Forelimb muscle (tissue), 1 donor: ENCODE data around the gene NAGPA. TPM values are rescaled to one million over a fixed set of nuclear protein-coding genes. Genes with fewer than 3 reads are reported as not detected.
"Not testable (repeated sequence)": the region's sequence is repeated elsewhere in the genome, so short reads cannot be mapped to it uniquely, and the experiment has no call there.

Experiments used
- DNase-seq: peaks from one replicate; pipeline ENCODE4 v3.0.0-alpha.2; 2013; ENCODE audit warnings: low read depth
- polyA plus RNA-seq: library from polyadenylated mRNA; unstranded; fragments of 120-200 nt; gene quantifications from one replicate; pipeline ENCODE4 v1.2.1, GENCODE V29; 2013; ENCODE audit not compliant: insufficient read length

Gene NAGPA
- polyA plus RNA-seq, 1 donor, result 5.2 TPM

DNA sequence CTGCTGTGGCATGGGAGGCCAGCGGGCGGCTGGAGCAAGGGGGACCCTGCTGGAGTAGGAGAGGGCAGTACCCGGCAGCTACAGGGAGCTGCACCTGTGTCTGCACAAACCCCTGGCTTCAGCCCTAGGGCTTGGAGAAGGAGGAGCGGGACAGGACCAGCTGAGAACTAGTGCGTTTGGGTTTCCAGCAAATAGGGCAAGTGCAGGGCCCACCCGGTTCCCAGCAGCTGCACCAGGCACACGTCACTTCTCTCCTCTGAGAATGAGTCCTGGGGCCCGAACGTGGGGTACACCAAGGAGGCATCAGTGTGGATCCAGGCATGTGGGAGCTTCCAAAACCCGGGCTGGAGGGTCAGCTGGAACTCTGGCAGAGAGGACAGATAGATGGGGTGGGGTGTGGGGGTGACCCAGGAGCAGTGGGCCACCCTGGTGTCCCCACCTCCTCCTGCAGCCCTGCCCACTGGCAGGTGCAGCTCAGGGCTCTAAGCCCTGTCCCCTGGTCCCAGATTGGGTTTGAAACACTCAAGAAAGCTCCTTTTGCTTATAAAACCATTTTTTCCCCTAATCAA lies 26.4 kb upstream of the NAGPA start:
- no peak for DNase-seq

DNA sequence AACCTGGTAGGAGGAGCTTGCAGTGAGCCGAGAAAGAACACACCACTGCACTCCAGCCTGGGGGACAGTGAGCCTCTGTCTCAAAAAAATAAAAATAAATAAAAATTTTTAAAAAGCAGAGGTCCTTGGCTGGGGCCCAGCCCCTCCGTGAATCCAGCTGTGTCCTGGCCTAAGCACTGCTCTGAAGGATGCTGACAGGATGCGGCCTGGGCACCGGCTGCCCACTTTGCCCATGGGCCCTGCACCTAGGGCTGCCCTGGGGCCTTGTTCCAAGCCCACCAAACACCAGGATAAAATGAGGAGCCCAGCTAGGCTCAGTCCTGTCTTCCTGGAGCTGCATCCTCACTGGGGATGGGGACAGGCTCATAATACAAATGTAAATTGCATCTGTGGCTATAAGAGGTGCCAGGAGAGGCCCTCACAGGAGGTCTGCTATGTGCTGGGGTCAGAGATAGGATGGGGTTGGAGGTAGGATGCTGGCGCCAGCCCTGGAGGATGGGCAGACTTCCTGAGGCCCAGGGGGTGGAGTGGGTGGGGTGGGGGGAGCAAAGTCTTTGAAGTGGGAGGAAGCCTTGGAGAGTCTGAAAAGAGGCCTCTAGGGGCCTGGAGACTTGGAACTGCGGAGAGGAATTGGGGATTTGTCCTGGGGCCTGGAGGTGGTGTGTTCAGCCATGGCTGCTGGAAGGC lies 25.8 kb upstream of the NAGPA start:
- DNase-seq, result no peak

DNA sequence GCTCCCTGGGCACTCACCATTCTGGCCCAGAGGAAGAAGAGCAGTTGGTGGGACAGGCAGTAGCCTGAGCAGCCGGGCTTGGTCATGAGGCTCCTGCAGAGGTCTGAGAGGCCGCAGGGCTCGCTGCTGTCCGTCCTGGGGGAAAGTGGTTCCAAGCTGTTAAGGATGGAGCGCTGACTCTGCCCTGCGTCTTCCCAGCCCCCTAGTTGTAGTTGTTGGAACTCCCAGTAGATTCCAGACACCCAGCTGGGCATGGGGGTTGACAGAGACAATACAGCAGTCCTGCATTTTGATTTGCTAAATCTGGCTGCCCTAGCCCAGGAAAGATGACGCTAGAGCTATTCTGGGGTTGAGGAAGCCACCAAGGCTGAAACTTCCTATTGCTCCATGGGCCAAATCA lies 24.7 kb upstream of the NAGPA start:
- DNase-seq, result no peak

DNA sequence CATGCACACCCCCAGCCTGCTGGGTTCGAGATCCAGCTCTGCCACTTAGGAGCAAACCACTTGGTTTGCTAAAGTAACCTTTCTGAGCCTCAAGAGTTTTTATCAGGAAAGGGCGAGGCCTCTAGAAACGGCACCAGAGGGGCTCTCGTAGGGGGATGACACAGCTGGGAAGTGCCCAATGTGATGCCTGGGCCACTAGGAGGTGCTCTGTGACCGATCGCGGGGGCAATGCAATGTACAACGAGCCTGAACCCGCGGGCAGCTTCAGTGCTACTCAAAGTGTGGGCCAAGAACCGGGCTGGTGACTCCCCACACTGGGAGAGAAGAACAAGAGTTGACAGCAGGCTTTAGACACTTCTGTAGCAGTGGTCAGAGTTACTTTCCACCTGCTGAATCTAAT lies 22.6 kb upstream of the NAGPA start:
- no peak for DNase-seq

DNA sequence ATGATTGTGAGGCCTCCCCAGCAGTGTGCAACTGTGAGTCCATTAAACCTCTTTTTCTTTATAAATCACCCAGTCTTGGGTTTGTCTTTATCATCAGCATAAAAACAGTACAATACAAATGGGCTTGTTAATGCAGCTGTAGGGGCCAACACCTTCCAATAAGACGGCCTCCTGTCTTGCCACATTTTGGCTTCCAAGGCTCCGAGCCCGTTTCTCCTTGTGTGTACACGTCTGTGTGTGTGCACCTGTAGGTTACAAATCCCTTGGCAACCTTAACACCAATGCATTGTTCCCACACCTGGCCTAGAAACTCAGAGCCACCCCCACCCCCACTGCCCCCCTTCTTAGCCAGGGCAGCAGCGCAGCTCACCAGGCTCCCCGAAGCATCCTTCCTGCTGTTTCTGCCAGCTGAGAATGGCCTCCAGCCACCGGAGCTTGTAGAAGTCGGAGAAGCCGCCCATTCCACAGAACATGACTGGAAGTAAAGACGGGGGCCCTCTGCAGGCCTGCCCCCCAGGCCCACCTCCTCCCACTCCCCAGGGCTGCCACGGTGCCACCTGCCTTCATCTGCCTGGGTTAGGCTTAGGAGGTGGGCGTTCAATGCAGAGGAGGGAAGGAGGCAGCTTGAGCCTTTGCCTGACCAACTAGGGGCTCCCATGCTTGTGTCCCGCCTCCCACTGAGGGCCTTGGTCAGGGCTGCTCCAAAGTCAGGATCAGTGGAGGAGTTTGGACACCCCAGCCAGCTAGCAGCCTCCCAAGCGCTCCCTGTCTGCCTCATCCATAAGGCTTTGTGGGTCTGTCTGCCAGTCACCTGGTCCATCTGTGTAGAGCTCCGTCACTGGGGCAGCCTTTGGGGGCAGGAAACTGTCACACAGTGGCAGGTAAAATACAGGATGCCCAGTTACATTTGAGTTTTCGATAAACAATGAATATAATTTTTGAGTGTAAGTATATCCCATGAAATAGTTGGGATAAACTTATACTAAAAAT lies 21.4 kb upstream of the NAGPA start:
- no peak for DNase-seq

DNA sequence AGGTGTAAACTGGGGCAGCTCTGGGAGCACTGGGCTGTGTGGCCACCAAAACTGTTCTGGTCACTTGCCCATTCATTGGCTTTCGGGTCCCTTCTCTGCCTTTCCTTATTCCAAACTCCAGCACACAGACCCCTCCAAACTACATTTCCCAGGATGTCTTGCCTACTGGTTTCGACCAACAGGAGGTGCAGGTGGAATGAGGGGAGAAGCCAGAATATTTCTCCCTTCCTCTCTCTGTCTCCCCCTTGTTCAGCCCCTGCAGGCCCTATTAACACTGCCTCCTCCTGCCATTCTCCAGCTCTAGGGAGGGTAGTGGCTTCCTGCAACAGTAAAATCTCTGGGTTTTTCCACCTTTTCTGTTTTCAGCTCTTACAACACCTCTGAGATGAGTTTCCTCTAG lies 13.2 kb upstream of the NAGPA start:
- DNase-seq, result no peak

DNA sequence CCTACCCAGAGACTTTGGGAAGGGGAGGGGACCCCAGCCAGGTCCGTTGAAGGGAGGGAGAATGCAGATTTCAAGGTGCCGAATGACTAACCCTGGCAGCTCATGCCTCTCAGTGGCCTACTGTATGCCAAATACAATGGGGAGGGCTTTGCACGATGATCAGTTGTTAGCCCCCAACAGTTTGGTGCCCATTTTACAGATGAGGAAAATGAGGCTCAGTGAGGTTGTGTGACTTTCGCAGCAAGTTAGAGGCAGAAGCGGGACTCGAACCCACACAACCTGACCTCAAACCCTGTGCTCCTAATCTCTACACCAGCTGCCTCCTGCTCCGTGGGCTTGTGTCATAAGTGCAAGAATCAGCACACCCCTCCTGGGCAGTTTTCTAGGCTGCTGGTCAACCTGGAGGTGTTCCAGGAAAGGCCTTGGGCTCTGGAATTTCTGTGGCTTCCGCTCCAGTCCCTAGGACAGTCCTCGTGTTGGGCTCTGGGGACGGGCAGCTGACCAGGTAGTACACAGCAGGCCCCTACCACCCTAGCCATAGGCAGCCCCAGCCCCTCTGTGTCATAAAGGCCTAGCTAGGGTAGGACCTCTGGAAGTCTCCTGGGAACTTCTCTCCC lies 11.9 kb upstream of the NAGPA start:
- DNase-seq, result no peak

DNA sequence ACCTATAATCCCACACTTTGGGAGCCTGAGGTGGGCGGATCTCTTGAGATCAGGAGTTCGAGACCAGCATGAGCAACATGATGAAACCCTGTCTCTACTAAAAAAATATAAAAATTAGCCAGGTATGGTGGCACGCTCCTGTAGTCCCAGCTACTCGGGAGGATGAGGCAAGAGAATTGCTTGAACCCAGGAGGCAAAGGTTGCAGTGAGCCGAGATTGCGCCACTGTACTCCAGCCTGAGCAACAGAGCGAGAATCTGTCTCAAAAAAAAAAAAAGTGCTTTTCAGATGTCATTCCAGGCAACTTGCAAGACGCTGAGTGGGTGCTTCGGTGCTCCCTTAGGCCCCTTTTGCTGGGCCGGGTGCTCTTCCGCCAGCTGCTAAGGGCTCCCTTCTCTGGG lies 10.8 kb upstream of the NAGPA start:
- DNase-seq, result not testable (repeated sequence)

DNA sequence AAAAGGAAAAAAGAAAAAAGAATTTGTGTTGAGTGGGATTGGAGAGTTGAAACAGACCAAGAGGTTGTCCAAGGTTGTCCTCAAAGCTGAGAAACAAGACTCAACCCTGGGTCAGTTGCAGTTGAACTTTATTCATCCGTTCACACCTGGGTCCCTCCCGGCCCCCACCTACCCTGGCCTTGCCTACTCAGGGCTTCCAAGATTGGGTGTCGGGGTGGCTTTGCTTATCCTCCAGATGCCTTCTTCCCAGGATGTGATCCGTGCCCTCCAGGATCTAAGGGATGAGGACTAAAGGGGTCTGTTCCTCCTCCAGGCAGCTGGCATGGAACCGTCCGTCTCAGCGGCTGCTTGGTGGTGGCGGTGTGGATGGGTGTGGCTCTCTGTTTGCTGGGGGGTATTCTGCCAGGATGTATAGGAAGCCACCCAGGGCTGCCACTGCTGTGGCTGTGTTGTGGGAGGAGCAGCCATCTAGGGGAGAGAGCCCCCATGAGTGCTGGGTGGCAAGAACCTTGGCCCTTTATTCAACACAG lies 10.3 kb upstream of the NAGPA start:
- DNase-seq, result no peak

DNA sequence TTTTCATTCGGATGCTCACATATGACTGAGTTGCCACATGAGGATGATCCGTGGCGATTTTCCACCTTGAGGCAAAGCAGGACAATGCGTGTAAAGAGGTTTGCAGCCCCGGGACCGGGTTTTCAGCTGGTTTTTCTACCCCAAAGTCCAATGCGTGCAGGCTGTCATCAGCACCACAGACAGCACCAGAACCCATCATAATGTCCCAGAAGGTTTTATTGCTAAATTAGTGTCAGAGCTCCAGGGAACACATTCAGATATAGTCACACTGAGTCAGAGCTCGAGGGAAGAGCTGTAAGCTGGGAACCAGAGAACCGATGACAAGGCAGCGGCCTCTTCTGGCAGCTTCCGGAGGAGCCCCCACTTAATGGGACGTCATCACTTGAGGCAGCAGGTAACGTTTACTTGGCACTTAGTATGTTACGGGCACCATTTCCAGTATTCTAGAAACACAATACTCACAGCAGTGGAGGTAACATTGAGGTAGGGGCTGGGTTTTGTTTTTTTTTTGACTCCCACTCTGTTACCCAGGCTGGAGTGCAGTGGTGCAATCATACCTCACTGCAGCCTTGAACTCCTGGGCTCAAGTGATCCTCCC lies 8.9 kb upstream of the NAGPA start:
- DNase-seq, result no peak

DNA sequence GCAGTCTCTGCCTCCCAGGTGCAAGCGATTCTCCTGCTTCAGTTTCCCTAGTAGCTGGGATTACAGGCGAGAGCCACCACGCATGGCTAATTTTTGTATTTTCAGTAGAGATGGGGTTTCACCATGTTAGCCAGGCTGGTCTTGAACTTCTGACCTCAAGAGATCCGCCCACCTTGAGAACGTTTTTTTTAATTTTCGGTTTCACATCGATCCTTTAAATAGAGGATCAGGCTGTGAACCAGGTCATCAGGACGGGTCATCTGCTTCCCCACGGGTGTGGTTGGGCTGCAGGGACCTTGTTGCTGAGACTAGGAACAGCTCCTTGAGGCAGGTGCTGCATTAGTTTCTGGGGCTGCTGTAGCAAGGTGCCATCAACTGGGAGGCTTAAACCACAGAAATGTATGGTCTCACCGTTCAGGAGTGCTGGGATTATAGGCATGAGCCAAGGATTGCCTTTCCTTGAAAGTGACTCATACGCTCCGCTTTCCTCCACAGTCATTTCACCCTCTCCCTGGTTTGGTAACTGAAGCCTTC lies 7.9 kb upstream of the NAGPA start:
- no peak for DNase-seq

DNA sequence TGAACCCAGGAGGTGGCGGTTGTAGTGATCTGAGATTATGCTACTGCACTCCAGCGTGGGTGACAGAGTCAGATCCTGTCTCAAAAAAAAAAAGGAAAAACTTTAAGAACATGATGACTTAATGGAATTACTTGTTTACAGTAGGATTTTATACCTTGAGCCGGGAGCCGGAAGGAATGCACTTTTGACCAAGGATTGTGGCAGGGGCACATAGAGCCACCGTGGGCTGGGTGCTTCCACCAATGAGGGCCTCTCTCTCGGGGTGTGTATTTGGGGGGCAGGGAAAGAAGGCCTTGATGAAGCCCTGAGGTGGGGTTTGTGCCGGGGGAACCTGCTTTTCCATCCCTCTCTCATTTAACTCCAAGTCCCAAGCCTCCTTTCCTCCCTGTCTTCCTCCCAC lies 6.7 kb upstream of the NAGPA start:
- DNase-seq, result no peak

DNA sequence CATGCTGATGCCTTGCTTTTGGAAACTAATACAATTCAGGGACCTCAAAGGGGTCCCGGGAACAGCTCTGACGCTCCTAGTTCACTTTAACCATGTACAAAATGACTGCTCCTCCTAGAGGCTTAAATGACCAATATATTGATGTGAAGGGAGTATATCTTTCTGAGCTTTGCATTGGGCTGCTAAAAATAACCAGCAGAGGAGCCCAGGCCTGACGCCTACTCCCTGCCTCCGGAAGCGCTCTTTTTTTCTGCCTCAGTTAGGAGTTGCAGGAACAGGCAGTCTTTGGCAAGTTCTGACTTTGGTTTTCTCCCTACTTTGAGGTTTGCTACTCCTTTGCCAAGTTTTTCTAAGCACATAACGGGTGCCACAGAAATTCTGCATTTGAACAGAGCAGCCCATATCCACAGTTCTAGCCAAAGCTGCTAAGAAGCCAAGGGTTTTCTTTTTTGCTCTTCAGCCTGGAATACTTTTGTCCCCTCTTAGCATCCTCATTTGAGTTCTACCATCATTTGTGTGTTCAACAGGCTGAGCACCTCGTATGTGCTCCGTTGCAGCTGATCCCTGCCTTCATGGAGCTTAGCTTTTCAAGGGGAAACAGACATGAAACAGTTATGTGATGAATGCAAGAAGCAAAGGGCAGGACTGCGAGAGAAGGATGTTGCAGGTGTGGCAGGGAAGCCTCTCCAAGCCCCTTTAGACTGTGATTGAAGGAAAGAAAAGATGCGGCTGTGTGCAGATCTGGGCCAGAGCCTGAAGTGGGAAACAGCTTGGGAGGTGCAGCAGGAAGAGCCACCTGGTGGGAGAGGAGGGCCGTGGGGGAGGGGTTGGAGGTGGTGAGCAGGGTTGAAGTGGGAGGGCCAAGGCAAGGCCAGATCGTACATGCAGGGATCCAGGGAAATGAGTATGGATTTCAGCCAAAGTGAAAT lies 2.8 kb upstream of the NAGPA start:
- no peak for DNase-seq

DNA sequence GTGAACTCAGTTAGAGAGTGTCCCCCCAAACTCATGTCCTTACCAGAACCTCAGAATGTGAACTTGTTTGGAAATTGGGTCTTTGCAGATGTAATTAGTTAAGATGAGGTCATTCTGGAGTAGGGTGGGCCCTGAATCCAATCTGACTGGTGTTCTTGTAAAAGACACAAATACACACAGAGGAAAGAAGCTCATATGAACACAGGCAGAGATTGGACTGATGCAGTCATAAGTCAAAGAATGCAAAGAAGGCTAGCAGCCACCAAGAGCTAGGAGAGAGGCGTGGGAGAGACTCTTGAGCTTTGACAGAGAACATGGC lies 2.1 kb upstream of the NAGPA start:
- no peak for DNase-seq

DNA sequence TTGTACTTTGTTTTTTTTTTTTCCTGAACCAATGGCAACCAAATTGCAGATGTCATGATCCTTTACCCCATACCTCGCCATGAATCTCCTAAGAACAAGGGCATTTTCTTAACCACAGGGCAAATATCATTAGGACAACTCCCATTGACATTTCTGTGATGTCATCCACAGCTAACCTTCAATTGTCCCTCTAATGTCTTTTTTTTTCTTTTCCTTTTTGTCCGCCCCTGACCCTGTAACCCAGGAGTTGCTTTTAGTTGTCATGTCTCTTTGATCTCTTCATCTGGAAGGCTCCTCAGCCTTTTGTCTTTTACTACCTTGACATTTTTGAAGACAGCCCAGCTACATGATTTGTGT lies 410 bp upstream of the NAGPA start:
- no peak for DNase-seq

DNA sequence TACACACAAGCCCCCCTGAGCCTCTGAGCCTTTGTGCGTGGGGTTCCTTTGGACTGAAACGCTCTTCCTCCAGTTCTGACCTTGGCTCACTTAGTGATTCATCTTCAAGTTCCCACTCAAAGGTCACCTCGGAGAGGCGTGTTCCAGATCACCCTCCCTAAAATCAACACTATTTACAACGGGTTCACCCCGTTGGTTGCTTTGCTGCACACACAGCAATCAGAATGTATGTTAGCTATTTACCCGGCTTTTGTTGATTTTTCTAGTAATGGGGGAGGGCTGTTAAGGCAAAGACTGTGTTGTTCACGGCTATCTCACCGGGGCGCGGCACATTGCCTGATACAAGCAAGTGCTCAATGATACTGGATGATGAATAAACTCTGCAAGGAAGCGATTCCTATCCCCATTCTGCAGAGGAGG lies 977 bp downstream of the NAGPA start:
- no peak for DNase-seq

DNA sequence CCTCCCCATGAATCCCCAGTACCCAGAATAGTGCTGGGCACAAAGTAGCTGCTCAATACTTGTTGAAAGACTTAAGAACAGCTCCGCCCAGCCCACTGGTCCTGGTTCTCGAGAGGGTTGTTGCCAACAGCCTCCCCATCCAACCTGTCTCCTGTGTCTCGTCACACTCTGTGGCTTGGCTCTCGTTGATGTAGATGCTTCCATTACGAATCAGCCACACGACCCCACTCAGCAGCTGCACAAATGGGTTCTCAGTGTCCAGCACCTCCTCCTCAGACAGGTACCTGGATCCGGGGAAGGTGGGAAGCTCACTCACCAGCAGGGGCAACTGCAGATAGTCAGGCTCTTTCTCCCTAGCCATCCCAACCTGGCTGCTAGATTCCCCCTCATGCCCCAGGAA lies 2.1 kb downstream of the NAGPA start:
- DNase-seq, result no peak

DNA sequence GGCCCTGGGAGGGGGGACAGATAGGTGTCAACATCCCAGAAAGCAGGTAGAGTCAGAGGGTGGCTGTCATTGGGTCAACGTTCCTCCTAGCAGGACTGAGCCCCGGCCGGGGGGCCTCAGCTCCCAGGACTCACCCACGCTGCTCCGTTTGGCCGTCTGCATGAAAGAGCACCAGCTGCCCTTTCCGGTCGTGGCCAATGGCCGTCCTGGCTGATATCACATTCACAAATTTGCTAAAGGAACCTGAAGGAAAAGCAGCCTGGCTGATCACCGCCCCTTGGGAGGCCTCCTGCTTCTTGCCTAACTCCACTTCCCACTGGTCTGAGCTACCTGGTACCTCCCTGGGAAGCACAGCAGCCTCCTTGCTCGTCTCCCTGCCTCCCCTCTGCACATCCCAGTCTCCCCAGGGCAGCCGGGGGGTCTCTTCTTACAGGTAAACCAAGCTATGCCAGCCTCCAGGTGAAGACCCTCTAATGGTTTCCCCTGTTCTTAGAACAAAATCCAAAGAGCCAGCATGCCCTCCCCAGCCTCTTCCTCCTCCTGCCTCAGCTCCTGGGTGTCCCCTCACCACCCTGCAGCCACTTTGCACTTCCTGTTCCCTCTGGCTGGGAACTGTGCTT lies 3.4 kb downstream of the NAGPA start:
- DNase-seq, result no peak

DNA sequence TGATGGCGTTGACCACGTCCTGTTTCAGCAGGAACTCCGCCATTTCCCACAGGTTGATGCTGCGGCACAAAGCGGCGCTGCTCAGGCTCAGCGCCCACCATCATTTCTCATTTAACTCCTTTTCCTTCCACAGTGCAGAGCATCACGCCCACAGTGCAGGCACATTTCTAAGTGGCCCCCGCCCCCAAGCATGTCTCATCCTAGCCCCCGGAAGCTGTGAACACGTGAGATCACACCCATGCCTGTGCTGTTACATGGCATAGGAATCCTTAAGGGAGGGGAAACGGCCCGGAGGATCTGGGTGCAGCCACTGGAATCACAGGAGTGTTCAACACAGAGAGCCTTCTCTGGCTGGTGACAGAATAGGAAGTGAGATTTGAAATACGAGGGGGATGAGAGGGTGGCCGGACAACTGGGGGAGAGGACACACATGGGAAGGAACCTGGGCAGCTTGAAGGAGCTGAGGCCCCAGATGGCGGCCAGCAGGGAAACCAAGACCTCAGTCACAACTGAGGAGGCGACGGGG lies 4.7 kb downstream of the NAGPA start:
- no peak for DNase-seq
